Chondrocyte (in vitro differentiated cells): Measurements from ENCODE around the gene KCNQ2. TPM values are rescaled to one million over a fixed set of nuclear protein-coding genes. Genes with fewer than 3 reads are reported as not detected.

ENCODE experiments used
- DNase-seq: peaks from one replicate; pipeline ENCODE4 v3.0.0; 2021; ENCODE audit warnings: mixed read lengths, low spot score
- H3K27ac Mint-ChIP-seq: one replicate; pipeline ENCODE4 v1.8.0; 2021; ENCODE audit warnings: mild to moderate bottlenecking, moderate library complexity, mixed read lengths; ENCODE audit not compliant: unreplicated experiment
- H3K27me3 Mint-ChIP-seq: 2 replicates; pipeline ENCODE4 v1.8.0; 2021; ENCODE audit warnings: low read depth, mixed read lengths
- H3K36me3 Mint-ChIP-seq: 2 replicates; pipeline ENCODE4 v1.8.0; 2021; ENCODE audit warnings: low read depth, mixed read lengths
- H3K4me1 Mint-ChIP-seq: 2 replicates; pipeline ENCODE4 v1.8.0; 2021; ENCODE audit warnings: low read depth, mild to moderate bottlenecking, mixed read lengths
- H3K4me3 Mint-ChIP-seq: one replicate; pipeline ENCODE4 v1.8.0; 2021; ENCODE audit warnings: mild to moderate bottlenecking, moderate library complexity, mixed read lengths; ENCODE audit not compliant: unreplicated experiment
- H3K9me3 Mint-ChIP-seq: 2 replicates; pipeline ENCODE4 v1.8.0; 2021; ENCODE audit warnings: low read depth, mixed read lengths
- total RNA-seq: library from RNA; stranded (reverse); gene quantifications from 3 replicates; pipeline ENCODE4 v1.2.1, GENCODE V29; 2021
- TF ChIP-seq, protein P1 (sequence below): fragments of 200-600 bp; sonication (generic); IDR thresholded peaks from 2 replicates; pipeline ENCODE4 v1.5.0; 2021; ENCODE audit warnings: antibody characterized with exemption, mild to moderate bottlenecking, moderate library complexity

The KCNQ2 gene
- total RNA-seq, 1 donor from 2014 or later, result not detected

DNA sequence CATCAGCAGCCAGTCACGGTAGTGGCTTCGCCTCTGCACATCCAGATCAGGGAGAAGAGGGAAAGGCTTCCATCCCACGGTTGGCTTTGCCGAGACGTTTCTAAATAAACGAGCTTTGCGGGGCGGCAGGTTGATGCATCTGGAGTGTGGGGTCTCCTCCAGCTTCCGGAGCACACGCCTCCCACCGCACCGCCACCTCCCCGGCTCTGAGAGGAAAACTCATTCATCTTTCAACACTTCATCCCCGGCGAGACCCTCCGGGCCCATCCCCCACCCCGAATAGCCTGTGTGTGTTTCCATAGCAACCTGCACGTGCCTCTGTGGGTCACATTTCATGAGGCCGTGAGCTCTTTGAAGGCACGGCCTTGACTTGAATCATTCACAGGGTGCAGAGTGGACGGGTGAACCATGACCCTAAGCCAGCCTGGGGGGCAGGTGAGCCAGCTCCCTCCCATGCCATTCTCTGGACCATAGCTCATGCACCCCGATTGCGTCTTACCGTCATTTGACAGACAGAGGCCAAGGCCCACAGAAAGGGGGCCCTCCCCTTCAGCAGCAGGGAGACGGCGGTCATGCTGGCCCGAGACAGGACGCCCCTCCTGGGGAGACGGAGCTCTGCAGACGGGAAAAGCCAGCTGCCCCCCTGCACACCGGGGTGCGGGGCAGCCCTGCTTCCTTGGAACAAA is 95.1 kb downstream of the KCNQ2 start:
- Mint-ChIP-seq H3K4me1 (peaks cover 3% of the 10 kb centered on the region), H3K27me3 (peaks cover 40% of the 10 kb centered on the region), H3K4me3 (no peak overlapping the region), H3K36me3 (no peaks in the 10 kb centered on the region), H3K27ac (no peak overlapping the region), H3K9me3 (no peaks in the 10 kb centered on the region)
- no peak for DNase-seq
- TF ChIP-seq, protein P1, sequence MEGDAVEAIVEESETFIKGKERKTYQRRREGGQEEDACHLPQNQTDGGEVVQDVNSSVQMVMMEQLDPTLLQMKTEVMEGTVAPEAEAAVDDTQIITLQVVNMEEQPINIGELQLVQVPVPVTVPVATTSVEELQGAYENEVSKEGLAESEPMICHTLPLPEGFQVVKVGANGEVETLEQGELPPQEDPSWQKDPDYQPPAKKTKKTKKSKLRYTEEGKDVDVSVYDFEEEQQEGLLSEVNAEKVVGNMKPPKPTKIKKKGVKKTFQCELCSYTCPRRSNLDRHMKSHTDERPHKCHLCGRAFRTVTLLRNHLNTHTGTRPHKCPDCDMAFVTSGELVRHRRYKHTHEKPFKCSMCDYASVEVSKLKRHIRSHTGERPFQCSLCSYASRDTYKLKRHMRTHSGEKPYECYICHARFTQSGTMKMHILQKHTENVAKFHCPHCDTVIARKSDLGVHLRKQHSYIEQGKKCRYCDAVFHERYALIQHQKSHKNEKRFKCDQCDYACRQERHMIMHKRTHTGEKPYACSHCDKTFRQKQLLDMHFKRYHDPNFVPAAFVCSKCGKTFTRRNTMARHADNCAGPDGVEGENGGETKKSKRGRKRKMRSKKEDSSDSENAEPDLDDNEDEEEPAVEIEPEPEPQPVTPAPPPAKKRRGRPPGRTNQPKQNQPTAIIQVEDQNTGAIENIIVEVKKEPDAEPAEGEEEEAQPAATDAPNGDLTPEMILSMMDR, result peak; percentile 9

GRCh38 chr20:63376283-63377250 is 95.9 kb downstream of the KCNQ2 start:
- Mint-ChIP-seq H3K9me3 (no peaks in the 10 kb centered on the region), H3K27ac (no peak overlapping the region), H3K36me3 (no peaks in the 10 kb centered on the region), H3K4me3 (no peak overlapping the region), H3K4me1 (peaks cover 3% of the 10 kb centered on the region), H3K27me3 (peaks cover 43% of the 10 kb centered on the region)
- TF ChIP-seq, protein P1, result no peak
- DNase-seq, result no peak

DNA sequence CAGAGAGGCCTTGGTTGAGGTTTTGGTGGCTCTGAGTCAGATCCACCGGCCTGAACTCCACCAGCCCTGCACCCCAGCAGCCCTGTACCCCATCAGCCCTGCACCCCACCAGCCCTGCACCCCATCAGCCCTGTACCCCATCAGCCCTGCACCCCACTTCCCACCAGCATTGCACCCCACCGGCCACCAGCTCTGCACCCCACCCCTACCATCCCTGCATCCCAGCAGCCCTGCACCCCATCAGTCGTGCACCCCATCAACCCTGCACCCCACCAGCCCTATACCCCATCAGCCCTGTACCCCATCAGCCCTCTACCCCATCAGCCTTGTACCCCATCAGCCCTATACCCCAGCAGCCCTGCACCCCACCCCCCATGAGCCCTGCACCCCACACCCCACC is 97.0 kb downstream of the KCNQ2 start:
- DNase-seq, result no peak
- H3K9me3 Mint-ChIP-seq, result no peaks in the 10 kb centered on the region
- no peak overlapping the region for H3K27ac Mint-ChIP-seq
- no peak overlapping the region for H3K4me3 Mint-ChIP-seq
- no peaks in the 10 kb centered on the region for H3K36me3 Mint-ChIP-seq
- peaks cover 3% of the 10 kb centered on the region for H3K4me1 Mint-ChIP-seq
- TF ChIP-seq, protein P1, result no peak
- peaks cover 48% of the 10 kb centered on the region for H3K27me3 Mint-ChIP-seq

GRCh38 chr20:63374504-63374903 is 98.0 kb downstream of the KCNQ2 start:
- H3K36me3 Mint-ChIP-seq, result no peaks in the 10 kb centered on the region
- no peak overlapping the region for H3K27ac Mint-ChIP-seq
- H3K4me3 Mint-ChIP-seq, result no peak overlapping the region
- H3K9me3 Mint-ChIP-seq, result no peaks in the 10 kb centered on the region
- peaks cover 3% of the 10 kb centered on the region for H3K4me1 Mint-ChIP-seq
- peaks cover 47% of the 10 kb centered on the region for H3K27me3 Mint-ChIP-seq
- no peak for DNase-seq
- TF ChIP-seq, protein P1, result no peak

GRCh38 chr20:63373996-63374395 is 98.5 kb downstream of the KCNQ2 start:
- TF ChIP-seq, protein P1, result no peak
- DNase-seq, result no peak
- Mint-ChIP-seq H3K27me3 (peaks cover 48% of the 10 kb centered on the region), H3K4me1 (peaks cover 3% of the 10 kb centered on the region), H3K4me3 (no peak overlapping the region), H3K9me3 (no peaks in the 10 kb centered on the region), H3K27ac (no peak overlapping the region), H3K36me3 (no peaks in the 10 kb centered on the region)
